MM.1S (cell line): ENCODE data around the gene CCDC187.
"Not testable (repeated sequence)": the region's sequence is repeated elsewhere in the genome, so short reads cannot be mapped to it uniquely, and the experiment has no call there.

Source experiments
- DNase-seq: peaks from one replicate; pipeline ENCODE4 v3.0.0-alpha.2; 2015
- H2AFZ ChIP-seq: fragments of 300-600 bp; sonication (generic); 2 replicates; pipeline ENCODE4 v1.6.0; 2016; ENCODE audit warnings: antibody characterized with exemption, low read length
- H3F3A ChIP-seq: fragments of 300-600 bp; sonication (generic); 2 replicates; pipeline ENCODE4 v1.6.1; 2016; ENCODE audit warnings: mild to moderate bottlenecking, antibody characterized with exemption, low read length, moderate library complexity, mixed read lengths; ENCODE audit not compliant: insufficient read depth
- H3K27ac ChIP-seq: fragments of 300-600 bp; sonication (generic); 2 replicates; pipeline ENCODE4 v1.5.1; 2016; ENCODE audit warnings: mild to moderate bottlenecking, low read length
- H3K27me3 ChIP-seq: fragments of 300-600 bp; sonication (generic); replicated peaks from 2 replicates; pipeline ENCODE4 v1.6.0; 2016; ENCODE audit warnings: low read length; ENCODE audit not compliant: insufficient read depth
- H3K36me3 ChIP-seq: fragments of 300-600 bp; sonication (generic); replicated peaks from 2 replicates; pipeline ENCODE4 v1.6.1; 2016; ENCODE audit warnings: mild to moderate bottlenecking, low read length, mixed read lengths; ENCODE audit not compliant: insufficient read depth
- H3K4me1 ChIP-seq: fragments of 300-600 bp; sonication (generic); 2 replicates; pipeline ENCODE4 v1.6.1; 2016; ENCODE audit warnings: low read length, mixed read lengths
- H3K4me2 ChIP-seq: fragments of 300-600 bp; sonication (generic); 2 replicates; pipeline ENCODE4 v1.6.0; 2016; ENCODE audit warnings: low read depth, low read length
- H3K4me3 ChIP-seq: fragments of 300-600 bp; sonication (generic); 2 replicates; pipeline ENCODE4 v1.5.1; 2016; ENCODE audit warnings: low read length, mixed read lengths
- H3K79me2 ChIP-seq: fragments of 300-600 bp; sonication (generic); 2 replicates; pipeline ENCODE4 v1.6.1; 2016; ENCODE audit warnings: mixed run types, low read length, mixed read lengths
- H3K9ac ChIP-seq: fragments of 300-600 bp; sonication (generic); 2 replicates; pipeline ENCODE4 v1.6.1; 2016; ENCODE audit warnings: low read length, mixed read lengths
- H3K9me2 ChIP-seq: fragments of 300-600 bp; sonication (generic); replicated peaks from 2 replicates; pipeline ENCODE4 v1.6.1; 2016; ENCODE audit warnings: mild to moderate bottlenecking, low read length, mixed read lengths; ENCODE audit not compliant: insufficient read depth
- H3K9me3 ChIP-seq: fragments of 300-600 bp; sonication (generic); replicated peaks from 2 replicates; pipeline ENCODE4 v1.6.1; 2016; ENCODE audit warnings: mild to moderate bottlenecking, low read length, mixed read lengths; ENCODE audit not compliant: insufficient read depth
- H4K20me1 ChIP-seq: fragments of 300-600 bp; sonication (generic); 2 replicates; pipeline ENCODE4 v1.6.1; 2016; ENCODE audit warnings: mild to moderate bottlenecking, low read length, moderate library complexity, mixed read lengths; ENCODE audit not compliant: insufficient read depth
- EZH2 ChIP-seq: fragments of 300-600 bp; sonication (generic); optimal IDR thresholded peaks from 2 replicates; pipeline ENCODE3; 2017; ENCODE audit warnings: low read depth, mild to moderate bottlenecking, antibody characterized with exemption, low read length, mixed read lengths
- EZH2phosphoT487 ChIP-seq: fragments of 300-600 bp; sonication (generic); IDR thresholded peaks from 2 replicates; pipeline ENCODE4 v1.6.1; 2018; ENCODE audit warnings: antibody characterized with exemption, low read length
- TF ChIP-seq, protein P1 (sequence below): fragments of 300-600 bp; sonication (generic); IDR thresholded peaks from 2 replicates; pipeline ENCODE4 v1.5.1; 2016; ENCODE audit warnings: antibody characterized with exemption, low read length, mixed read lengths

Gene CCDC187

DNA sequence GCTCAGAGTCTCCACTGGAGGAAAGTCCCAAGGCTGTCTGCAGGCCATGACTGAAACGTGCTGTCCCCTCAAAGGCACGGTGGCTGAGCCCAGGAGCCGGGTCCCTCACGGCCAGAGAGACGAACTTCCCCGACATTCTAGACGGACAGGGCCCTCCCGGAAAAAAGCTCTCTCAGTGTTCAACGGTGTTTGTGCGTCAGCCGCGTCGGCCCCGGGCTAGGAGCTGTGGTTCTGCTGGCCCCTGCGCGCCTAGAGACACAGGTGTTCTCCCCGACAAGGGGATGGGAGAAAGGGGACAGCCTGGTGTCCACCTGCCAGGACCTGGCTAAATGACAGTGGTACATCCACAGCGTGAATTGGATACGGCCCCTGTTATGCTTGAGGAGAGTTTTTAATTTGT, 17.7 kb upstream of the CCDC187 start:
- Histone ChIP-seq H3K4me3 (no peak overlapping the region), H3K79me2 (no peaks in the 10 kb centered on the region), H4K20me1 (no peaks in the 10 kb centered on the region), H3K36me3 (no peaks in the 10 kb centered on the region), H3K9ac (no peak overlapping the region), H2AFZ (no peak overlapping the region), H3K27me3 (peaks cover 97% of the 10 kb centered on the region), H3K9me3 (no peaks in the 10 kb centered on the region), H3K4me2 (no peak overlapping the region), H3K9me2 (no peaks in the 10 kb centered on the region), H3K4me1 (no peaks in the 10 kb centered on the region), H3K27ac (no peak overlapping the region), H3F3A (no peaks in the 10 kb centered on the region)
- no peak for TF ChIP-seq EZH2phosphoT487
- no peak for TF ChIP-seq EZH2
- TF ChIP-seq, protein P1, sequence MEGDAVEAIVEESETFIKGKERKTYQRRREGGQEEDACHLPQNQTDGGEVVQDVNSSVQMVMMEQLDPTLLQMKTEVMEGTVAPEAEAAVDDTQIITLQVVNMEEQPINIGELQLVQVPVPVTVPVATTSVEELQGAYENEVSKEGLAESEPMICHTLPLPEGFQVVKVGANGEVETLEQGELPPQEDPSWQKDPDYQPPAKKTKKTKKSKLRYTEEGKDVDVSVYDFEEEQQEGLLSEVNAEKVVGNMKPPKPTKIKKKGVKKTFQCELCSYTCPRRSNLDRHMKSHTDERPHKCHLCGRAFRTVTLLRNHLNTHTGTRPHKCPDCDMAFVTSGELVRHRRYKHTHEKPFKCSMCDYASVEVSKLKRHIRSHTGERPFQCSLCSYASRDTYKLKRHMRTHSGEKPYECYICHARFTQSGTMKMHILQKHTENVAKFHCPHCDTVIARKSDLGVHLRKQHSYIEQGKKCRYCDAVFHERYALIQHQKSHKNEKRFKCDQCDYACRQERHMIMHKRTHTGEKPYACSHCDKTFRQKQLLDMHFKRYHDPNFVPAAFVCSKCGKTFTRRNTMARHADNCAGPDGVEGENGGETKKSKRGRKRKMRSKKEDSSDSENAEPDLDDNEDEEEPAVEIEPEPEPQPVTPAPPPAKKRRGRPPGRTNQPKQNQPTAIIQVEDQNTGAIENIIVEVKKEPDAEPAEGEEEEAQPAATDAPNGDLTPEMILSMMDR = no peak
- no peak for DNase-seq

DNA sequence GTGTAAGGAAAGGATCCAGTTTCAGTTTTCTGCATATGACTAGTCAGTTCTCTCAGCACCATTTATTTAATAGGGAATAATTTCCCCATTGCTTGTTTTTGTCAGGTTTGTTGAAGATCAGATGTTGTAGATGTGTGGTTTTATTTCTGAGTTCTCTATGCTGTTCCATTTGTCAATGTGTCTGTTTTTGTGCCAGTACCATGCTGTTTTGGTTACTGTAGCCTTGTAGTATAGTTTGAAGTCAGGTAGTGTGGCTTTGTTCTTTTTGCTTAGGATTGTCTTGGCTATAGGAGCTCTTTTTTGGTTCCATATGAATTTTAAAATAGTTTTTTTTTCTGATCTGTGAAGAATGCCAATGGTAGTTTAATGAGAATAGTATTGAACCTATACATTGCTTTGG, 17.1 kb upstream of the CCDC187 start:
- H4K20me1 ChIP-seq, H3K36me3 ChIP-seq, H3F3A ChIP-seq, H3K9me2 ChIP-seq, H3K27ac ChIP-seq, H3K79me2 ChIP-seq, DNase-seq, H3K9me3 ChIP-seq, H3K4me1 ChIP-seq, H3K9ac ChIP-seq, H3K4me3 ChIP-seq, H3K4me2 ChIP-seq, H2AFZ ChIP-seq: not testable (repeated sequence)
- peaks cover 97% of the 10 kb centered on the region for H3K27me3 ChIP-seq

DNA sequence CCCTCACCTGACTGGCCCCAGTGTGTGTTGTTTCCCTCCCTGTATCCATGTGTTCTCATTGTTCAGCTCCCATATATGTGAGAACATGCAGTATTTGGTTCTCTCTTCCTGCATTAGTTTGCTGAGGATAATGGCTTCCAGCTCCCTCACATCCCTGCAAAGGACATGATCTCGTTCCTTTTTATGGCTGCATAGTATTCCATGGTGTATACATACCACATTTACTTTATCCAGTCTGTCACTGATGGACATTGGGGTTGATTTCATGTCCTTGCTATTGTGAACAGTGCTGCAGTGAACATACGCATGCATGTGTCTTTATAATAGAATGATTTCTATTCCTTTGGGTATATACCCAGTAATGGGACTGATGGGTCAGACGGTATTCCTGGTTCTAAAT, 16.1 kb upstream of the CCDC187 start:
- not testable (repeated sequence) for H3K79me2 ChIP-seq, H3K9me2 ChIP-seq, H3F3A ChIP-seq, H3K4me2 ChIP-seq, H3K27ac ChIP-seq, H3K9ac ChIP-seq, H3K36me3 ChIP-seq, H3K4me1 ChIP-seq, H2AFZ ChIP-seq, H4K20me1 ChIP-seq, DNase-seq, H3K4me3 ChIP-seq, H3K9me3 ChIP-seq
- H3K27me3 ChIP-seq = peaks cover 97% of the 10 kb centered on the region

DNA sequence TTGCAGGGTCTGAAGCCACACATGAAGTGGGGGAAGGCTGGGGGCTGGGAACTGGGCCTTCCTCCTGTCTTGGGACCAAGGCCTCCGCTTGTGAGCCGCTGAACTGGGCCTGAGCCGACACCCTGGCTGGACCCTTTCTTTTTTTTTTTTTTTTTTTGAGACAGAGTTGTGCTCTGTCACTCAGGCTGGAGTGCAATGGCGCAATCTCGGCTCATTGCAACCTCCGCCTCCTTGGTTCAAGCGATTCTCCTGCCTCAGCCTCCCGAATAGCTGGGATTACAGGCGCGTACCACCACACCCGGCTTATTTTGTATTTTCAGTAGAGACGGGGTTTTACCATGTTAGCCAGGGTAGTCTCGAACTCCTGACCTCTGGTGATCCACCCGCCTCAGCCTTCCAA, 15.3 kb upstream of the CCDC187 start:
- H3K4me1 ChIP-seq, DNase-seq, H3K9me2 ChIP-seq, H3K36me3 ChIP-seq, H3K9me3 ChIP-seq, H2AFZ ChIP-seq, H3K27ac ChIP-seq, H3K4me3 ChIP-seq, H3K4me2 ChIP-seq, H3F3A ChIP-seq, H3K9ac ChIP-seq, H4K20me1 ChIP-seq, H3K79me2 ChIP-seq: not testable (repeated sequence)
- peaks cover 97% of the 10 kb centered on the region for H3K27me3 ChIP-seq

DNA sequence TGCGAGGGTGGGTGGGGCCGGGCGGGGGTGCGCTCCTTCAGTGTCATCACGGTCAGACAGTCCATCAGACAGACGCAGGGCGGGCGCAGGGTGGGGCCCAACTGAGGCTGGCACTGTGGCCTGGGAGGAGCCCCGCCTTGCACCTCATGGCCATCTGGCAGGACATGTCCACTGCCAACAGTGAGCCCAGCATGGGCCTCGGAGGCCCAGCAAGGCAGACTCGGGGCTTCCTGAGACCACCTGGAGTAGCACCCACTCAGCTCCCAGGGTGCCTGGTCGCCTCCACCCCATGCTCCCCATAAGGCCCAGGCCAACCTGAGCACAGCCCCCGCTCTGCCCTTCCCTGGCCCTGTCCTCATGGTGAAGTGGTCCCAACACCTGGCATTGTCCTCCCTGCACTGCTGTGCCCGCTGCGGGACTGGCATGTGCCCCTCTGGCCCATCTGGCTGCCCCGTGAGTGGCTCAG, 14.9 kb upstream of the CCDC187 start:
- Histone ChIP-seq H2AFZ (no peak overlapping the region), H4K20me1 (no peaks in the 10 kb centered on the region), H3K9me3 (no peaks in the 10 kb centered on the region), H3K27ac (no peak overlapping the region), H3K9me2 (no peaks in the 10 kb centered on the region), H3K4me1 (no peaks in the 10 kb centered on the region), H3K9ac (no peak overlapping the region), H3K27me3 (peaks cover 97% of the 10 kb centered on the region), H3K79me2 (no peaks in the 10 kb centered on the region), H3K4me3 (no peak overlapping the region), H3F3A (no peaks in the 10 kb centered on the region), H3K4me2 (no peak overlapping the region), H3K36me3 (no peaks in the 10 kb centered on the region)
- TF ChIP-seq, protein P1 = no peak
- no peak for TF ChIP-seq EZH2phosphoT487
- no peak for TF ChIP-seq EZH2
- no peak for DNase-seq
